CD4-positive, alpha-beta T cell treated with Interleukin-1 beta for 1 hour (primary cell): ENCODE measurements around the gene FAM3B.

Experiments used
- DNase-seq, 2 donors: peaks; one replicate each; pipeline ENCODE4 v3.0.0-alpha.2; 2020 to 2022

The FAM3B gene

GRCh38 chr21:41398831-41399230 lies 82.2 kb downstream of the FAM3B start:
- no peak for DNase-seq

GRCh38 chr21:41399246-41399800 lies 82.7 kb downstream of the FAM3B start:
- DNase-seq = no peak

- DNase-seq = no peak
Observed at GRCh38 chr21:41402231-41402630, 85.6 kb downstream of the FAM3B start.

GRCh38 chr21:41402796-41403195 lies 86.2 kb downstream of the FAM3B start:
- no peak for DNase-seq

- DNase-seq = no peak
Observed at GRCh38 chr21:41403331-41403730, 86.7 kb downstream of the FAM3B start.

- no peak for DNase-seq
Observed at GRCh38 chr21:41403966-41404365, 87.4 kb downstream of the FAM3B start.

- no peak for DNase-seq
Observed at GRCh38 chr21:41405321-41405720, 88.7 kb downstream of the FAM3B start.

- DNase-seq = peak in 1 of 2 donors; percentile 41
Observed at GRCh38 chr21:41406340-41406739, 89.7 kb downstream of the FAM3B start.
